KMS-11 (cell line): ENCODE measurements around the gene CCNG1.
"Not testable (repeated sequence)": the region's sequence is repeated elsewhere in the genome, so short reads cannot be mapped to it uniquely, and the experiment has no call there.

ENCODE experiments used
- H2AFZ ChIP-seq: fragments of 200-600 bp; sonication (generic); 2 replicates; pipeline ENCODE4 v1.6.1; 2016; ENCODE audit warnings: antibody characterized with exemption, mixed run types, low read depth
- H3K27ac ChIP-seq: fragments of 200-600 bp; sonication (generic); 2 replicates; pipeline ENCODE4 v1.6.1; 2016; ENCODE audit warnings: mild to moderate bottlenecking, mixed run types
- H3K27me3 ChIP-seq: fragments of 200-600 bp; sonication (generic); 2 replicates; pipeline ENCODE4 v1.6.1; 2017; ENCODE audit warnings: mild to moderate bottlenecking, low read depth, mixed run types, moderate library complexity; ENCODE audit not compliant: insufficient read depth
- H3K36me3 ChIP-seq: fragments of 200-600 bp; sonication (generic); 2 replicates; pipeline ENCODE4 v1.6.1; 2017; ENCODE audit warnings: mild to moderate bottlenecking, mixed run types; ENCODE audit not compliant: insufficient read depth
- H3K4me1 ChIP-seq: fragments of 200-600 bp; sonication (generic); 2 replicates; pipeline ENCODE4 v1.6.1; 2016; ENCODE audit warnings: mild to moderate bottlenecking, low read depth, mixed run types; ENCODE audit not compliant: poor library complexity, severe bottlenecking
- H3K4me2 ChIP-seq: fragments of 200-600 bp; sonication (generic); 2 replicates; pipeline ENCODE4 v1.7.0; 2016; ENCODE audit warnings: mild to moderate bottlenecking, mixed run types
- H3K4me3 ChIP-seq: fragments of 200-600 bp; sonication (generic); IDR thresholded peaks from 2 replicates; pipeline ENCODE4 v1.6.1; 2017; ENCODE audit warnings: low read depth, low read length, mixed read lengths; ENCODE audit not compliant: insufficient read depth
- H3K79me2 ChIP-seq: fragments of 200-600 bp; sonication (generic); 2 replicates; pipeline ENCODE4 v1.6.1; 2016; ENCODE audit warnings: low read depth, mixed run types; ENCODE audit not compliant: insufficient read depth
- H3K9ac ChIP-seq: fragments of 200-600 bp; sonication (generic); 2 replicates; pipeline ENCODE4 v1.6.1; 2016; ENCODE audit warnings: mild to moderate bottlenecking, mixed run types
- H4K20me1 ChIP-seq: fragments of 200-600 bp; sonication (generic); 2 replicates; pipeline ENCODE4 v1.6.1; 2016; ENCODE audit warnings: mild to moderate bottlenecking, mixed run types; ENCODE audit not compliant: insufficient read depth
- TF ChIP-seq, protein P1 (sequence below): fragments of 200-600 bp; sonication (generic); conservative IDR thresholded peaks from 2 replicates; pipeline ENCODE4 v1.6.1; 2017; ENCODE audit warnings: low read depth, mild to moderate bottlenecking, antibody characterized with exemption, low read length, moderate library complexity, mixed read lengths

Gene CCNG1, protein sequence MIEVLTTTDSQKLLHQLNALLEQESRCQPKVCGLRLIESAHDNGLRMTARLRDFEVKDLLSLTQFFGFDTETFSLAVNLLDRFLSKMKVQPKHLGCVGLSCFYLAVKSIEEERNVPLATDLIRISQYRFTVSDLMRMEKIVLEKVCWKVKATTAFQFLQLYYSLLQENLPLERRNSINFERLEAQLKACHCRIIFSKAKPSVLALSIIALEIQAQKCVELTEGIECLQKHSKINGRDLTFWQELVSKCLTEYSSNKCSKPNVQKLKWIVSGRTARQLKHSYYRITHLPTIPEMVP

DNA sequence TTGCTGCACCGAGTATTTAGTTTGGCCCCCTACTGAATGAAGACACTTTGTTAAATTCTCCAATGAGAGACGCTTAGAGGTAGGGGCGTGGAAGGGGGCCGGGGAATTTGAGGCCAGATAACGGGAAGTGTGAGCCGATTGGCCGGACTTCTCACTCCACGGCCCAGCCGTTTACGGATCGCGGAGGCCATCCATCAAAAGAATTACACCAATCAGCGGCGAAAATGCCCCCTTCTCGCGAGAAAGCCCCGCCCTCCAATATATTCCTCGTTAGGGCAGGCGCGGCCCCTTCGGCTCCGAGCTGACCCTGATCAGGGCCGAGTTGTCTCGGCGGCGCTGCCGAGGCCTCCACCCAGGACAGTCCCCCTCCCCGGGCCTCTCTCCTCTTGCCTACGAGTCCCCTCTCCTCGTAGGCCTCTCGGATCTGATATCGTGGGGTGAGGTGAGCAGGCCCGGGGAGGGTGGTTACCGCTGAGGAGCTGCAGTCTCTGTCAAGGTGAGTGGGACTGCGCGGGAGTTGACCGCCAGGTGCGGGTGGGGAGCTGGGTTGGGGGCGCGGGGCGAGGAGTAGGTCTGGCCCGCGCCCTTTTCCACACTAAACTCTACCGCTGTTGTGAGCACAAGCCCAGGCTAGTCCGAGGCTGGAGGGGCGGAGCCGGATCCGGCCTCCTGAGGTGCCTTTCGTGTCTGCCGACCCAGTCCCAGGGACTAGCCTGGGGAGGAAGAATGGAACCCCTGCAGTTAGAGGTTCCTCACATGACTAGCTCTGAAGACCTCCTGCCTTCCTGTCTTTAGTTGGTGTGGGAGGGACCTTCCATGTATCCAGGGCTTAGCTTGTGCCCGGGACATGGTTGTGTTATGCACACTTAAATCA, at the start of gene CCNG1:
Gene CCNG1, plus strand, starts transcription at position 287 of the 874 bp plus-strand sequence. CDS start 1,662 bp downstream, outside the sequence.
- H3K4me3 ChIP-seq, result no peak within 1 kb of the TSS
- H3K27me3 ChIP-seq, result no peaks in the 10 kb centered on the region
- H3K9ac ChIP-seq, result peak within 1 kb of the TSS; percentile 62
- peaks cover 44% of the 10 kb centered on the region for H3K79me2 ChIP-seq
- peak within 1 kb of the TSS; percentile 95 for H3K4me2 ChIP-seq
- H3K36me3 ChIP-seq, result peaks cover 9% of the 10 kb centered on the region; the same call in 1 of the 2 replicates
- TF ChIP-seq, protein P1, sequence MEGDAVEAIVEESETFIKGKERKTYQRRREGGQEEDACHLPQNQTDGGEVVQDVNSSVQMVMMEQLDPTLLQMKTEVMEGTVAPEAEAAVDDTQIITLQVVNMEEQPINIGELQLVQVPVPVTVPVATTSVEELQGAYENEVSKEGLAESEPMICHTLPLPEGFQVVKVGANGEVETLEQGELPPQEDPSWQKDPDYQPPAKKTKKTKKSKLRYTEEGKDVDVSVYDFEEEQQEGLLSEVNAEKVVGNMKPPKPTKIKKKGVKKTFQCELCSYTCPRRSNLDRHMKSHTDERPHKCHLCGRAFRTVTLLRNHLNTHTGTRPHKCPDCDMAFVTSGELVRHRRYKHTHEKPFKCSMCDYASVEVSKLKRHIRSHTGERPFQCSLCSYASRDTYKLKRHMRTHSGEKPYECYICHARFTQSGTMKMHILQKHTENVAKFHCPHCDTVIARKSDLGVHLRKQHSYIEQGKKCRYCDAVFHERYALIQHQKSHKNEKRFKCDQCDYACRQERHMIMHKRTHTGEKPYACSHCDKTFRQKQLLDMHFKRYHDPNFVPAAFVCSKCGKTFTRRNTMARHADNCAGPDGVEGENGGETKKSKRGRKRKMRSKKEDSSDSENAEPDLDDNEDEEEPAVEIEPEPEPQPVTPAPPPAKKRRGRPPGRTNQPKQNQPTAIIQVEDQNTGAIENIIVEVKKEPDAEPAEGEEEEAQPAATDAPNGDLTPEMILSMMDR, result no peak
- peak within 1 kb of the TSS; percentile 27; the same call in 1 of the 2 replicates for H2AFZ ChIP-seq
- peak within 1 kb of the TSS; percentile 77 for H3K27ac ChIP-seq
- no peaks in the 10 kb centered on the region for H4K20me1 ChIP-seq
- peaks cover 31% of the 10 kb centered on the region for H3K4me1 ChIP-seq

DNA sequence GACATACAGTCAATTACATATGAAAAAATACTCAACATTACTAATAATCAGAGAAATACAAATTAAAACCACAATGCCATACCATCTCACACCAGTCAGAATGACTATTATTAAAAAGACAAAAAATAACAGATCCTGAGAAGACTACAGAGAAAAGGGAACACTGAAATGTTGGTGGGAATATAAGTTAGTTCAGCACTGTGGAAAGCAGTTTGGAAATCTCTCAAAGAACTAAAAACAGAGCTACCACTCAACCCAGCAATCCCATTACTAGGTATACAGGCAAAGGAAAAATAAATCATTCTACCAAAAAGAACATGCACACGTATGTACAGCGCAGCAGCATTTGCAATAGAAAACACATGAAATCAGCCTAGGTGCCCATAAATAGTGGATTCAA, 41.6 kb upstream of the CCNG1 start:
- H3K4me3 ChIP-seq, result no peak overlapping the region
- H3K4me1 ChIP-seq, result no peaks in the 10 kb centered on the region
- H3K36me3 ChIP-seq, result no peaks in the 10 kb centered on the region
- no peaks in the 10 kb centered on the region for H4K20me1 ChIP-seq
- TF ChIP-seq, protein P1, result no peak
- no peaks in the 10 kb centered on the region for H3K27me3 ChIP-seq
- H3K79me2 ChIP-seq, result no peaks in the 10 kb centered on the region
- H3K4me2 ChIP-seq, result no peak overlapping the region
- no peak overlapping the region for H3K9ac ChIP-seq
- H3K27ac ChIP-seq, result no peak overlapping the region
- H2AFZ ChIP-seq, result no peak overlapping the region

DNA sequence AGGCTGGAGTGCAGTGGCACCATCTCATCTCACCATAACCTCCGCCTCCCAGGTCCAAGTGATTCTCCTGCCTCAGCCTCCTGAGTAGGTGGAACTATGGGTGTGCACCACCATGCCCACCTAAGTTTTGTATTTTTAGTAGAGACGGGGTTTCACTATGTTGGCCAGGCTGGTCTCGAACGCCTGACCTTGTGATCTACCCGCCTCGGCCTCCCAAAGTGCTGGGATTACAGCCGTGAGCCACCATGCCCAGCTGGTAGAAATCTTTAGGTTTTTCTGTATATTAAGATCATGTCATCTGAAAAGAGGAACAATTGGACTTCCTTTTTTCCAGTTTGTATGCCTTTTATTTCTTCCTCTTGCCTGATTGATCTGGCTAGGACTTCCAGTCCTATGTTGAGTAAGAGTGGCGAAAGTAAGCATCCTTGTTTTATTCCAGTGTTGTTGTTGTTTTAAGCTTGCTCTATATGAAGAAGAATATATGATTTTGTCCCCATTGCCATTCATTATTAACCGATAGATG, 40.5 kb upstream of the CCNG1 start:
- H3K79me2 ChIP-seq, result not testable (repeated sequence)

DNA sequence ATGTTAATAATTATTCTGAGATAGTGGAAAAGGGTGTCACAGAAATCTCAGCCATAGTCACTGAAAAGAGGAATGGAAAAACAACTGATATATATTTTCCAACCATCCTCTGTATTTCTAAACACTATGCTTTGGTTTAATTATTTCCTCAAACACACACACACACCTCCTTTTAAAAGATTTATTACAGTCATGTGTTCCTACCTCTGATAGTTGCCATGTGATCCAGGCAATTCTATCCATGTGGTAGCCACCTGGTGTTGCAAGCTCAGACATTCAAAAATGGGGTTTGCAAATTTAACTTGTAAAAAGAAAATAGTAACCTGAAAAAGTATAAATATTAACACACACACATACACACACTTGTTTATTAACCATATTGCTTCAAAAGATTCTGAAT, 40.0 kb upstream of the CCNG1 start:
- no peaks in the 10 kb centered on the region for H4K20me1 ChIP-seq
- no peak overlapping the region for H3K4me3 ChIP-seq
- no peak overlapping the region for H3K9ac ChIP-seq
- no peaks in the 10 kb centered on the region for H3K4me1 ChIP-seq
- H3K27me3 ChIP-seq, result no peaks in the 10 kb centered on the region
- no peak overlapping the region for H3K27ac ChIP-seq
- H2AFZ ChIP-seq, result no peak overlapping the region
- H3K4me2 ChIP-seq, result no peak overlapping the region
- H3K79me2 ChIP-seq, result no peaks in the 10 kb centered on the region
- TF ChIP-seq, protein P1, result no peak
- no peaks in the 10 kb centered on the region for H3K36me3 ChIP-seq

More for the DNA sequence above, 40.5 kb upstream of the CCNG1 start:
- H3K4me3 ChIP-seq, H3K27me3 ChIP-seq, H4K20me1 ChIP-seq, H3K36me3 ChIP-seq, H3K9ac ChIP-seq, H3K4me2 ChIP-seq, H2AFZ ChIP-seq, H3K4me1 ChIP-seq, H3K27ac ChIP-seq: not testable (repeated sequence)
